MG63 (cell line): ENCODE data around the gene HPD. TPM values are rescaled to one million over a fixed set of nuclear protein-coding genes. Genes with fewer than 3 reads are reported as not detected.
"Not testable (repeated sequence)": the region's sequence is repeated elsewhere in the genome, so short reads cannot be mapped to it uniquely, and the experiment has no call there.

Experiments used
- DNase-seq: peaks from one replicate; pipeline ENCODE4 v3.0.0-alpha.2; 2020
- H3K27me3 ChIP-seq: fragments of 250-450 bp; sonication (Bioruptor Pico); 2 replicates; pipeline ENCODE4 v1.5.1; 2020; ENCODE audit warnings: mild to moderate bottlenecking, moderate library complexity
- H3K36me3 ChIP-seq: fragments of 250-450 bp; sonication (Bioruptor Pico); 2 replicates; pipeline ENCODE4 v1.5.1; 2020; ENCODE audit warnings: mild to moderate bottlenecking, moderate library complexity
- H3K4me3 ChIP-seq: fragments of 250-450 bp; sonication (Bioruptor Pico); 2 replicates; pipeline ENCODE4 v1.5.1; 2020; ENCODE audit warnings: mild to moderate bottlenecking, moderate library complexity
- H3K9me3 ChIP-seq: fragments of 250-450 bp; sonication (Bioruptor Pico); 2 replicates; pipeline ENCODE4 v1.5.1; 2020; ENCODE audit warnings: mild to moderate bottlenecking, moderate library complexity
- total RNA-seq: library from RNA; depleted of rRNA; stranded (reverse); fragments of >200 nt; shearing (Covaris generic); gene quantifications from 2 replicates; pipeline ENCODE4 v1.2.3, GENCODE V29; 2014; ENCODE audit warnings: low replicate concordance; rRNA removed

The HPD gene
- total RNA-seq, result 0.56 and 3.1 TPM in 2 replicates

- Histone ChIP-seq H3K4me3 (no peak within 1 kb of the TSS), H3K36me3 (no peaks in the 10 kb centered on the region), H3K9me3 (no peaks in the 10 kb centered on the region), H3K27me3 (no peaks in the 10 kb centered on the region)
- peak; percentile 71 for DNase-seq
Observed at GRCh38 chr12:121858662-121859572, at the start of gene HPD. Gene HPD (minus strand): TSS chr12:121858859. CDS start chr12:121858823, 36 bp downstream.

GRCh38 chr12:121905746-121906145 lies 47.1 kb upstream of the HPD start:
- Histone ChIP-seq H3K36me3 (peaks cover 37% of the 10 kb centered on the region), H3K27me3 (no peaks in the 10 kb centered on the region)
- no peak for DNase-seq

GRCh38 chr12:121903202-121903601 lies 44.5 kb upstream of the HPD start:
- Histone ChIP-seq H3K27me3 (no peaks in the 10 kb centered on the region), H3K36me3 (peaks cover 48% of the 10 kb centered on the region), H3K9me3 (no peaks in the 10 kb centered on the region), H3K4me3 (no peak overlapping the region)
- peak; percentile 6 for DNase-seq

More at GRCh38 chr12:121905746-121906145, 47.1 kb upstream of the HPD start:
- H3K4me3 ChIP-seq, result no peak overlapping the region
- H3K9me3 ChIP-seq, result no peaks in the 10 kb centered on the region

- Histone ChIP-seq H3K36me3 (peaks cover 63% of the 10 kb centered on the region), H3K27me3 (no peaks in the 10 kb centered on the region), H3K9me3 (no peaks in the 10 kb centered on the region), H3K4me3 (no peak overlapping the region)
- no peak for DNase-seq
Observed at GRCh38 chr12:121899590-121899989, 40.9 kb upstream of the HPD start.

- Histone ChIP-seq H3K4me3 (no peak overlapping the region), H3K9me3 (no peaks in the 10 kb centered on the region), H3K27me3 (no peaks in the 10 kb centered on the region), H3K36me3 (peaks cover 65% of the 10 kb centered on the region)
- no peak for DNase-seq
Observed at GRCh38 chr12:121898287-121898686, 39.6 kb upstream of the HPD start.

GRCh38 chr12:121894633-121895032 lies 36.0 kb upstream of the HPD start:
- DNase-seq, result no peak
- H3K36me3 ChIP-seq, result peaks cover 37% of the 10 kb centered on the region
- H3K4me3 ChIP-seq, result no peak overlapping the region

GRCh38 chr12:121893961-121894460 lies 35.4 kb upstream of the HPD start:
- Histone ChIP-seq H3K27me3 (no peaks in the 10 kb centered on the region), H3K4me3 (no peak overlapping the region), H3K9me3 (no peaks in the 10 kb centered on the region), H3K36me3 (peaks cover 31% of the 10 kb centered on the region)
- DNase-seq, result peak; percentile 44

More at GRCh38 chr12:121894633-121895032, 36.0 kb upstream of the HPD start:
- Histone ChIP-seq H3K9me3 (no peaks in the 10 kb centered on the region), H3K27me3 (no peaks in the 10 kb centered on the region)

GRCh38 chr12:121892673-121893561 lies 34.3 kb upstream of the HPD start:
- DNase-seq, result no peak
- no peaks in the 10 kb centered on the region for H3K27me3 ChIP-seq
- no peak overlapping the region for H3K4me3 ChIP-seq
- H3K36me3 ChIP-seq, result peaks cover 28% of the 10 kb centered on the region
- no peaks in the 10 kb centered on the region for H3K9me3 ChIP-seq

- DNase-seq, H3K36me3 ChIP-seq, H3K9me3 ChIP-seq, H3K27me3 ChIP-seq: not testable (repeated sequence)
- peak overlapping the region; percentile 90 for H3K4me3 ChIP-seq
Observed at GRCh38 chr12:121889661-121890060, 31.0 kb upstream of the HPD start.

GRCh38 chr12:121889274-121889624 lies 30.6 kb upstream of the HPD start:
- Histone ChIP-seq H3K36me3 (peaks cover 5% of the 10 kb centered on the region), H3K9me3 (no peaks in the 10 kb centered on the region), H3K4me3 (peak overlapping the region; percentile 90), H3K27me3 (no peaks in the 10 kb centered on the region)
- DNase-seq, result no peak

GRCh38 chr12:121888478-121889273 lies 30.0 kb upstream of the HPD start, which contains the start of gene PSMD9:
Gene PSMD9 (plus strand): TSS chr12:121888790. CDS start chr12:121888857, 67 bp downstream.
- peak within 1 kb of the TSS; percentile 90 for H3K4me3 ChIP-seq
- no peaks in the 10 kb centered on the region for H3K9me3 ChIP-seq
- peak; percentile 97 for DNase-seq
- peaks cover 4% of the 10 kb centered on the region; the same call in 1 of the 2 replicates for H3K36me3 ChIP-seq
- H3K27me3 ChIP-seq, result no peaks in the 10 kb centered on the region

GRCh38 chr12:121888083-121888477 lies 29.4 kb upstream of the HPD start:
- no peaks in the 10 kb centered on the region for H3K27me3 ChIP-seq
- no peak for DNase-seq
- peak overlapping the region; percentile 90 for H3K4me3 ChIP-seq
- H3K9me3 ChIP-seq, result no peaks in the 10 kb centered on the region
- H3K36me3 ChIP-seq, result peaks cover 4% of the 10 kb centered on the region; the same call in 1 of the 2 replicates

GRCh38 chr12:121885129-121885528 lies 26.5 kb upstream of the HPD start:
- not testable (repeated sequence) for H3K36me3 ChIP-seq, H3K9me3 ChIP-seq, H3K4me3 ChIP-seq, H3K27me3 ChIP-seq
- peak; percentile 21 for DNase-seq

- no peak for DNase-seq
- Histone ChIP-seq H3K27me3 (no peaks in the 10 kb centered on the region), H3K36me3 (no peaks in the 10 kb centered on the region), H3K4me3 (no peak overlapping the region), H3K9me3 (no peaks in the 10 kb centered on the region)
Observed at GRCh38 chr12:121883315-121883660, 24.6 kb upstream of the HPD start.

GRCh38 chr12:121876080-121876447 lies 17.4 kb upstream of the HPD start:
- not testable (repeated sequence) for H3K36me3 ChIP-seq, H3K9me3 ChIP-seq, H3K27me3 ChIP-seq, DNase-seq, H3K4me3 ChIP-seq

- DNase-seq, result no peak
- no peak overlapping the region for H3K4me3 ChIP-seq
- no peaks in the 10 kb centered on the region for H3K9me3 ChIP-seq
- no peaks in the 10 kb centered on the region for H3K36me3 ChIP-seq
- H3K27me3 ChIP-seq, result no peaks in the 10 kb centered on the region
Observed at GRCh38 chr12:121875582-121875981, 16.9 kb upstream of the HPD start.
